ENCODE measurements around the gene RAB40AL. TPM values are rescaled to one million over a fixed set of nuclear protein-coding genes. Genes with fewer than 3 reads are reported as not detected.
"Not testable (repeated sequence)": the region's sequence is repeated elsewhere in the genome, so short reads cannot be mapped to it uniquely, and the experiment has no call there.

The RAB40AL gene, protein sequence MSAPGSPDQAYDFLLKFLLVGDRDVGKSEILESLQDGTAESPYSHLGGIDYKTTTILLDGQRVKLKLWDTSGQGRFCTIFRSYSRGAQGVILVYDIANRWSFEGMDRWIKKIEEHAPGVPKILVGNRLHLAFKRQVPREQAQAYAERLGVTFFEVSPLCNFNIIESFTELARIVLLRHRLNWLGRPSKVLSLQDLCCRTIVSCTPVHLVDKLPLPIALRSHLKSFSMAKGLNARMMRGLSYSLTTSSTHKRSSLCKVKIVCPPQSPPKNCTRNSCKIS
- total RNA-seq, result under 1 TPM; 0.25 to 0.31 TPM

DNA sequence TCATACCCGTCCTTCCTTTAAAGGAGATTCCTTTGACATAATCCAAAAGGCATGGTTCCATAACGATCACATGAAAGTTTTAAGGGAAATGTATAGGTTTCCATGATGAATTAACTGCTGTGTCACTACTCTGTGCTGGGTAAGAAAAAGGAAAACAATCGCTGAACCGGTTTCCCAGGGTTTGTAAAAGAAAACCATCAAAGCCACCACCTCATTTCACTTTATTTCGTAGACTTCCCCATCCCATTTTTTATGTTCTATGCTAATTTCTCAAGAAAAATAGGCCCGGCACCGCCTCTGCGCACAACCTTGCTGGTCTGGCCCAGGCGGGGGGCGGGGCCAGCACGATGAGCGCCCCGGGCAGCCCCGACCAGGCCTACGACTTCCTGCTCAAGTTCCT is at the start of gene RAB40AL:
RAB40AL (plus strand) TSS at position 301 of the 400 bp plus-strand sequence; CDS start at position 348, 47 bp downstream.
- H3K9me3 Mint-ChIP-seq, H3K4me3 Mint-ChIP-seq, POLR2A ChIA-PET: not testable (repeated sequence)

DNA sequence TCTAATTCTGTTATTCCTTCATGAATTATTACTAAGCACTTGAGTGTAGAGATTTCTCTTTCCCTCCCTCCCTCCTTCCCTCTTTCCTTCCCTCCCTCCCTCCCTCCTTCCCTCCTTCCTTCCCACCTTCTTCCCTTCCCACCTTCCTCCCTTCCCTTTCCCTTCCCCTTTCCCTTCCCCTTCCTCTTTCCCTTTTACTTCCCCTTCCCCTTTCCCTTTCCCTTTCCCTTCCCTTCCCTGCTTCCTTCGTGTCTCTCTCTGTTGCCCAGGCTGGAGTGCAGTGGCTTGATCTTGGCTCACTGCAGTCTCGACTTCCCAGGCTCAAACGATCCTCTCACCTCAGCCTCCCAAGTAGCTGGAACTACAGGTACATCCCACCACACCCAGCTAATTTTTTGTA is 49.4 kb upstream of the RAB40AL start:
- Mint-ChIP-seq H3K9me3 (no peaks in the 10 kb centered on the region), H3K27ac (no peak overlapping the region), H3K4me1 (no peaks in the 10 kb centered on the region), H3K27me3 (no peaks in the 10 kb centered on the region), H3K4me3 (no peak overlapping the region), H3K36me3 (ENCODE audit: low read depth) (no peaks in the 10 kb centered on the region)
- ChIA-PET CTCF (no interaction called here), POLR2A (no interaction called here)
- DNase-seq, result no peak

More for the DNA sequence above, at the start of gene RAB40AL:
- not testable (repeated sequence) for H3K36me3 Mint-ChIP-seq (ENCODE audit: low read depth); H3K27me3 Mint-ChIP-seq; H3K27ac Mint-ChIP-seq; H3K4me1 Mint-ChIP-seq; DNase-seq
- CTCF ChIA-PET, result interaction anchor here (0.6 kb wide), 1 partner anchor 1213 kb away, joined by 4 read pairs; no protein-coding TSS in a partner anchor

DNA sequence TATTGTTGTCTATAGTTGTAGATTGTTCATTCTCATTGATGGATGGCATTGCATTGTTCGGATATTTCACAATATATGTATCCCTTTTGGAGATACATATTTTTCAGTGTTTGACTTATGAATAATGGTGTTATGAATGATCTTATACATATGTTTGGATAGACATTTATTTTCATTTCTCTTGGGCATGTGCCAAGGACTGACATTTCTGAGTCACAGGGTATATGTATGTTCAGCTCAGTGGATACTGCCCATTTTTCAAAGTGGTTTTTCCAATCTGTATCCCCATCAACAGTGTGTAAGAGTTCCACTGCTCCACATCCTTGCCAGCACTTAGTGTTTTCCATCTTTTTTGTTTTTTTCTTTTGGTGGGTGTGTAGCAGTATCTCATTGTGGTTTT is 45.0 kb upstream of the RAB40AL start:
- no peaks in the 10 kb centered on the region for H3K36me3 Mint-ChIP-seq (ENCODE audit: low read depth)
- POLR2A ChIA-PET, result no interaction called here

DNA sequence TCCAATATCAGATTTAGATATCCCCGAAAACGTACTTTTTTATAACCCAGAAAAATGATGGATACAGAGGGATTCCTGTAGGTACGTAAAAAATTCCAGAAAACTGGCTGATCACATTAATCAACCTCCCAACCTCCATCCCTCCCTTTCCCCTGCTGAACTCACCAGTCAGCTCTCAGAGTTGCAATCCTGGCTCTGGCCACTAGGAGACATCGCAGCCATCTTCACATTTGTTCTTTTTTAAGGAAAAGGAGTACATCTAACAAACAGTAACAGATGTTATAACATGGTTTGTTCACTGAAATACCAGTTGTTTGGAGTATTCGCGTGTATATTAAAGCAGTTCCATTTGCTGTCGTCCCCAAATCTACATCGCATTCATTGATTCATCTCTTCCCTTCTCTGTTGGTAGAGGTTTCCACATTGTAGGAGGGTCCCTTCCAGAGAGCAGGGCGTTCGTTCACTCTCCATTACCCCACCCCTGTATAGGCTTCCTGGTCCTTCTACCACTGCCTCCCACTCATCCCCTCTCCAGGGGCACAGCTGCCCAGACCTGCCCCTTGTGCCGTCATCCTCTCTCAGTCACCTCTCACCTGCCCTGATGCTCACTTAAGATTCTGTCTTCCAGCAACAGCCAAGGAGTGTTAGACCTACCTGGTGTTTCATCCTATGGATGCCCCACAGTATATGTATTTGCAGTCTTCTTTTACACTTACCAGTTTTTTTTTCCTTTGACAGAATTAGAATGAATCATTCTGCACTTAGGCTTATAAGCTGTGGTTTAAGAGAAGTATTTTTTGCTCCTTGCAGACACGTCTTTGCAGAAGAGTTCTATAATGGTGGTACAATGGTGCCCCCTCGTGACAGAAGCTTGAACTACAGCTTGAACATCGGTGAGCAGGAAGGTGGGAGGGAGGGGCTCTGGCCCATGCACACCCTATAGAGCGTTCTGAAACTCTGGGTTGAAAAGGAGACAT is 36.8 kb upstream of the RAB40AL start:
- Mint-ChIP-seq H3K36me3 (ENCODE audit: low read depth) (no peaks in the 10 kb centered on the region), H3K4me1 (peaks cover 6% of the 10 kb centered on the region), H3K4me3 (no peak overlapping the region), H3K9me3 (no peaks in the 10 kb centered on the region), H3K27ac (no peak overlapping the region), H3K27me3 (no peaks in the 10 kb centered on the region)
- DNase-seq, result peak; percentile 72
- POLR2A ChIA-PET, result no interaction called here
- CTCF ChIA-PET, result interaction anchor here (0.6 to 1.1 kb wide), 5 partner anchors 33 to 696 kb away, joined by 3 to 4 read pairs (median 4); no protein-coding TSS in a partner anchor

More for the DNA sequence above, 45.0 kb upstream of the RAB40AL start:
- no peaks in the 10 kb centered on the region for H3K4me1 Mint-ChIP-seq
- H3K4me3 Mint-ChIP-seq, result no peak overlapping the region
- no peaks in the 10 kb centered on the region for H3K27me3 Mint-ChIP-seq
- H3K27ac Mint-ChIP-seq, result no peak overlapping the region
- CTCF ChIA-PET, result no interaction called here
- no peaks in the 10 kb centered on the region for H3K9me3 Mint-ChIP-seq
- no peak for DNase-seq

DNA sequence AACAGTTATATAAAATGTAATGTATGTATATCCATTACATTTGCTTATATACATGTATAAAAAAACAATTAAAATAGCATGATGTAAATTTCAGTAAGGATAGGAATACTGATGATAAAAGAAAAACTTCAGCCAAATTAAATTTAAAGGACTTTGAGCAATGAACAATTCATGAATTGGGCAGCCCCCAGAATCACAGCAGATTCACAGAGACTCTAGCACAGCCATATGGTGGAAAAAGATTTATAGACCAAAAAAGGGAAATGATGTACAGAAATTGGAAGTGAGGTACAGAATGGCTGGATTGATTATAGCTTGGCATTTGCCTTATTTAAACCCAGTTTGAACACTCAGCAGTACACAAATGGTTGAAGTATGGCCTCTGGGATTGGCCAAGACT is 34.7 kb upstream of the RAB40AL start:
- no peak overlapping the region for H3K27ac Mint-ChIP-seq
- H3K36me3 Mint-ChIP-seq (ENCODE audit: low read depth), result no peaks in the 10 kb centered on the region
- H3K27me3 Mint-ChIP-seq, result no peaks in the 10 kb centered on the region
- H3K4me3 Mint-ChIP-seq, result no peak overlapping the region
- ChIA-PET CTCF (no interaction called here), POLR2A (no interaction called here)
- no peak for DNase-seq
- peaks cover 6% of the 10 kb centered on the region for H3K4me1 Mint-ChIP-seq
- H3K9me3 Mint-ChIP-seq, result no peaks in the 10 kb centered on the region

DNA sequence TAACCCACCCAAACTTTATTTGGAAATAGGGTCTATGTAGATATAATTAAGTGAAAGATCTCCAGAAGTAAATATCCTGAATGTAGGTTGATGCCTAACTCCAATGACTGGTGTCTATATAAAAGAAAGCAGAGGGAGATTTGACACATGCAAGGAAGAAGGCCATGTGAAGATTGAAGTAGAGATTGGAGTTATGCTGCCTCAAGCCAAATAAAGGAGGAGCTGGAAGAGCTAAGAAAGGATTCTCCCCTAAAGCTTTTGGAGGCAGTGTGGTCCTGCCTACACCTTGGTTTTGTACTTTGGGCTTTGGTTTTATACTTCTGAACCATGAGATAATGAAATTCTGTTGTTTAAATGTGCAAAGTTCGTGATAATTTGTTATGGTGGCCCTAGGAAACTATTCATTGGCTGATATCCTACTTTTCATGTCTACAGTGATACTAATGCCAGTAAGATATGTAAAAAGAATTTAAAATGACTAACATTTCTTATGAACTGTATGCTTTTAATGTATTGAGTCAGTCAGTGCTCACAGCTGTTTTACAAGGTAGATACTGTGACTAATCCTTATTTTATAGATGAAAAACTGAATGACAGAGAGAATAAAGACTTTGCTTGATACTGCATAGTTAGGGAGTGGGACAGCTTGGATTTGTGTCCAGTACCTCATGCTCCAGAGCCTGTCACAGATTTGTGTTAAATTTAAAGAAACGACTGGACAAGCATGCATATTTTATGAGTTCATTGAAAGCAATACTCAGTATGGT is 5.9 kb upstream of the RAB40AL start:
- H3K36me3 Mint-ChIP-seq (ENCODE audit: low read depth), result no peaks in the 10 kb centered on the region
- no peak overlapping the region for H3K4me3 Mint-ChIP-seq
- ChIA-PET POLR2A (no interaction called here), CTCF (no interaction called here)
- H3K9me3 Mint-ChIP-seq, result no peaks in the 10 kb centered on the region
- no peaks in the 10 kb centered on the region for H3K4me1 Mint-ChIP-seq
- no peaks in the 10 kb centered on the region for H3K27me3 Mint-ChIP-seq
- DNase-seq, result no peak
- no peak overlapping the region for H3K27ac Mint-ChIP-seq

DNA sequence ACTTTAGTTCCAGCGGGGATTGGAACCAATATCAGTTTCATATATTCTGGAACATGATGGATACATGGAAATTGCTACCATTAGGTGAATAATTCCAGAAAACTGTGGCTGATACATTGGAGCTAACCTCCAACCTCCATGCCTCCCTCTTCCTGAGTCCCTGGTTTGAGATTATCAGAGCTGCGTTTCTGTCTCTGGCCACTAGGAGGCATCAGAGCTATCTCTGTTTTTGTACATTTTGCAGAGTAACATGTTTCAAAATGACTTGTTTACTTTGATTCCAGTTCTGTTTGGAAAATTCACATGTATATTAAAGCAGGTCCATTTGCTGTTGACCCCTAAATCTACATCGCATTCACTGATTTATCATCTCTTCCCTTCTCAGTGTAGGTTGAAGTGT is 2.4 kb upstream of the RAB40AL start:
- Mint-ChIP-seq H3K4me1 (no peaks in the 10 kb centered on the region), H3K27ac (no peak overlapping the region), H3K27me3 (no peaks in the 10 kb centered on the region), H3K4me3 (no peak overlapping the region), H3K36me3 (ENCODE audit: low read depth) (no peaks in the 10 kb centered on the region), H3K9me3 (no peaks in the 10 kb centered on the region)
- ChIA-PET POLR2A (no interaction called here), CTCF (interaction anchor here (0.6 to 2.4 kb wide), 6 partner anchors 9 to 1917 kb away, joined by 3 to 9 read pairs (median 4); no protein-coding TSS in a partner anchor)
- DNase-seq, result peak; percentile 26

DNA sequence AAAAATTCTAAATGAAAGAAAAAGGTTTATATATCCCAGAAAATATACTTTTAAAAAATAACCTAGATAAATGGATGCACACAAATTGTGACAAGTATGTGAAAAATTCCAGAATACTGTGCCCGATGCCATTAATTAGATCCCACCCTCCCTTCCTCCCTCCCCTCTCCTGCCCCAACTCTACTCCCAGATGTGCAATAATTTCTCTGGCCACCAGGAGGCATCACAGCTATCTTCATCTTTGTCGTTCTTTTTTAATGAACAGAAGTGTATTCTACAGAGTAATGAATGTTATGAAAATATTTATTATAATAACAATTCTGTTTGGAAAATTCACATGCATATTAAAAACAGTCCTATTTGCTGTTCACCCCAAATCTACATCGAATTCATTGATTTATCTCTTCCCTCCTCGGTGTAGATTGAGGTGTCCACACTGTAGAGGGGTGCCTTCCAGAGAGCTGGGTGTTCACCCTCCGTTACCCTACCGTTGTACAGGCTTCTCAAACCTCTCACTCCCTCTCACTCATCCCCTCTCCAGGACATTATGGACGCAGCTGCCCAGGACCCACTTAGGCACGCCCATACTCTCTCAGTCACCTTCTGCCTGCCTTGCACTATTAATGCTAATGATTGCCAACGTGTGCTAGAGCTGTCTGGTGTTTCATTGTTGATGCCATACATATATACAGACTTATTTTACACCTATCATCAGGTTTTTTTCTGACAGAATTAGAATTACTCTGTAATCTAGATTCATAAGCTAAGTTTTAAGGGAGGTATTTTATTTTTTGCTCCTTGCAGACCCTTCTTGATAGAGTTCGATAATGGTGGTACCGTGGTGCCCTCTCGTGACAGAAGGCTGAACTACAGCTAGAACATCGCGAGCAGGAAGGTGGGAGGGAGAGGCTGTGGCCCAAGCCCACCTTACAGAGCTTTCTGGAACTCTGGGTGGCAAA is 14.1 kb downstream of the RAB40AL start:
- ChIA-PET CTCF (interaction anchor here (0.6 to 1.9 kb wide), 5 partner anchors 8 to 594 kb away, joined by 3 to 6 read pairs (median 3); no protein-coding TSS in a partner anchor), POLR2A (no interaction called here)
- Mint-ChIP-seq H3K27me3 (no peaks in the 10 kb centered on the region), H3K9me3 (no peaks in the 10 kb centered on the region), H3K4me3 (no peak overlapping the region), H3K4me1 (peaks cover 3% of the 10 kb centered on the region), H3K36me3 (ENCODE audit: low read depth) (no peaks in the 10 kb centered on the region), H3K27ac (peak overlapping the region; percentile 41)
- DNase-seq, result peak; percentile 49

DNA sequence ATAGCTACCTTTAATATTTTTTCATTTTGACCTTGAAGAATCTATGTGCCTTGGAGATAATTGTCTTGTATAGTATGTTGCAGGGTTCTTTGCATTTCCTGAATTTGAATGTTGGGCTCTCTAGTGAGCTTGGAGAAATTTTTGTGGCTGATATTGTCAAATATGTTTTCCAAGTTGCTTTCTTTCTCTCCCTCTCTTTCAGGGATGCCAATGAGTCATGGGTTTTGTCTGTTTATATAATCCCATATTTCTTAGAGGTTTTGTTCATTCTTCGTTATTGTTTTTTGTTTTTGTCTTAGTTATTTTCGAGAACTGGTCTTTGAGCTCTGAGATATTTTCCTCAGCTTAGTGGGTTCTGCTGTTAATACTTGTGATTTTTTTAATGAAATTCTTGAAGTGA is 20.7 kb downstream of the RAB40AL start:
- CTCF ChIA-PET, result interaction anchor here (0.9 kb wide), 1 partner anchor 15 kb away, joined by 3 read pairs; no protein-coding TSS in a partner anchor
- Mint-ChIP-seq H3K4me3 (no peak overlapping the region), H3K27ac (no peak overlapping the region), H3K4me1 (no peaks in the 10 kb centered on the region), H3K9me3 (no peaks in the 10 kb centered on the region), H3K36me3 (ENCODE audit: low read depth) (no peaks in the 10 kb centered on the region), H3K27me3 (no peaks in the 10 kb centered on the region)
- no peak for DNase-seq
- POLR2A ChIA-PET, result no interaction called here

DNA sequence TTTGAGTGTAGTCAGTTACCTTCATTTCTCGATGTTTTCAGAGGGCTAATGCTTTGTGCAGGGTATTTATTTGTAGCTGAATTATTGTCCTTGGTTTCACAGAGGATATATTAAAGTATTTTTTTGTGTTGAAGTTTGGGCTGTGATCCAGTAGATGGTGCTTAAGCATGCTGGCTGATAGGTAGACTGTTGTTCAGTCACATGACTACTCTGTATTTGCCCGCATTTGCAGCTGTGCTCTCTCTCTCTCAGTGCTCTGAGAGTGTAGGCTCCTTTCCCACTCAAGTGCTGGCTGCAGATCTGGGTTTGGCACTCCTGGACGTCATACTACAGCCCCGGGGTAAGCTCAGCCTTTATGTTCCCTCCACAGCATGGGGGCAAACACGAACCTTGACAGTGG is 21.7 kb downstream of the RAB40AL start:
- POLR2A ChIA-PET, result no interaction called here
- Mint-ChIP-seq H3K9me3 (no peaks in the 10 kb centered on the region), H3K27ac (no peak overlapping the region), H3K27me3 (no peaks in the 10 kb centered on the region), H3K4me1 (no peaks in the 10 kb centered on the region), H3K4me3 (no peak overlapping the region), H3K36me3 (ENCODE audit: low read depth) (no peaks in the 10 kb centered on the region)
- DNase-seq, result no peak
- CTCF ChIA-PET, result interaction anchor here (2.1 kb wide), 1 partner anchor 7 kb away, joined by 6 read pairs; no protein-coding TSS in a partner anchor

DNA sequence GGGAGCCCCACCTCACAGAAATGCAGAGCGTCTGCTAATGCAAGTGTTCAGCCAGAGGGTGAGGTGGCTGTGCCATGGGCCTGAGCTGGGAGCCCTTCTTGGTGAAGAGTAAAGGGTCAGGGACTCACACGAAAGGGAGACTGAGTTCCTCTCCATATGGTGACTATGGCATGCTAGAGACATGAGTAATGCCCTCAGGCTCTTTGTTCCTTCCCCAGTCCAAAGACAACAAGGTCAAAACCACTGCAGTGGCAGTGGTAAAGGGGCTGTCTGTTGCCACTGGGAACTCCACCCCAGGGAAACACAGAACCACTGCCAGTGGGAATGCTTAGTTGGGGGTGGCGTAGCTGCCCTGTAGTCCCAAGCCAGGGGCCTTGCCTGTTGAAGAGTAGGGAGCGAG is 22.4 kb downstream of the RAB40AL start:
- no peaks in the 10 kb centered on the region for H3K4me1 Mint-ChIP-seq
- no peak for DNase-seq
- H3K27ac Mint-ChIP-seq, result no peak overlapping the region
- ChIA-PET POLR2A (no interaction called here), CTCF (interaction anchor here (0.6 to 2.1 kb wide), 2 partner anchors 8 to 222 kb away, joined by 3 to 6 read pairs; no protein-coding TSS in a partner anchor)
- H3K9me3 Mint-ChIP-seq, result no peaks in the 10 kb centered on the region
- H3K27me3 Mint-ChIP-seq, result no peaks in the 10 kb centered on the region
- no peak overlapping the region for H3K4me3 Mint-ChIP-seq
- H3K36me3 Mint-ChIP-seq (ENCODE audit: low read depth), result no peaks in the 10 kb centered on the region

DNA sequence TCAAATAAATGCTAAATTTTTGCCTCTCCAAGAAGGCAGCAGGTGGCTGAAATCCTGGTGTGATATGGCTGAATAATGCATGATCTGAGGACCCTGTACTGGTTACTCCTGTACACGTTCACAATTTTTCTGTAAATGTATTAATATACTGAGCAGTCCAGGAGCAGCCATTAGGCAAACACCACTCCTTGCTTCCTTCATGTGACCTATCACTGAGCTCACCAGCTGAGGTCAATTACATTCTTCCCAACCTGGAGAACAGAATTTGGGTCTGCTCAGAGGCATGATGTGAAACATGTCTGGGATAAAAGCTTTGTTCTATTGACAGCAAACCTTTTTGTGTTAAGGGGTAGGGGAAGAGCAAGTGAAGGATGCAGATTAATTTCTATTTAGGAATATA is 26.9 kb downstream of the RAB40AL start:
- no peaks in the 10 kb centered on the region for H3K27me3 Mint-ChIP-seq
- H3K4me3 Mint-ChIP-seq, result no peak overlapping the region
- no peaks in the 10 kb centered on the region for H3K36me3 Mint-ChIP-seq (ENCODE audit: low read depth)
- H3K27ac Mint-ChIP-seq, result no peak overlapping the region
- DNase-seq, result no peak
- no peaks in the 10 kb centered on the region for H3K4me1 Mint-ChIP-seq
- ChIA-PET POLR2A (no interaction called here), CTCF (no interaction called here)
- H3K9me3 Mint-ChIP-seq, result no peaks in the 10 kb centered on the region

Data from activated CD4-positive, alpha-beta T cell treated with anti-CD3 and anti-CD28 coated beads, Interleukin-2, amount 10 ng/mL, durations not matched to agents 7 days and 5 days (primary cell).